NCI-H2171 treated with DMSO at 0.1 percent for 48 hours (cell line): ENCODE results near the gene TTBK2.
"Not testable (repeated sequence)": the region's sequence is repeated elsewhere in the genome, so short reads cannot be mapped to it uniquely, and the experiment has no call there.

Source experiments
- DNase-seq: peaks from one replicate; lab custom pipeline; 2025; lab: John Stamatoyannopoulos, UW

Gene TTBK2

GRCh38 chr15:42908538-42908937 is 12.0 kb downstream of the TTBK2 start:
- DNase-seq: no peak

- DNase-seq: no peak
These were observed 16.9 kb downstream of the TTBK2 start for GRCh38 chr15:42903388-42904324.

- DNase-seq: not testable (repeated sequence)
These were observed 26.7 kb downstream of the TTBK2 start for GRCh38 chr15:42893911-42894310.

- no peak for DNase-seq
These were observed 29.0 kb downstream of the TTBK2 start for GRCh38 chr15:42891569-42891968.

GRCh38 chr15:42890161-42890913 is 30.2 kb downstream of the TTBK2 start:
- DNase-seq: no peak

- not testable (repeated sequence) for DNase-seq
These were observed 33.2 kb downstream of the TTBK2 start for GRCh38 chr15:42887384-42887783.

GRCh38 chr15:42880121-42880520 is 40.5 kb downstream of the TTBK2 start:
- no peak for DNase-seq

GRCh38 chr15:42879443-42879842 is 41.1 kb downstream of the TTBK2 start:
- no peak for DNase-seq

- DNase-seq: no peak
These were observed 44.4 kb downstream of the TTBK2 start for GRCh38 chr15:42876224-42876623.

- no peak for DNase-seq
These were observed 51.9 kb downstream of the TTBK2 start for GRCh38 chr15:42868683-42869082.

- DNase-seq: no peak
These were observed 56.9 kb downstream of the TTBK2 start for GRCh38 chr15:42863572-42864239.

GRCh38 chr15:42858999-42859789 is 61.4 kb downstream of the TTBK2 start:
- no peak for DNase-seq

- DNase-seq: no peak
These were observed 62.0 kb downstream of the TTBK2 start for GRCh38 chr15:42858540-42858939.

GRCh38 chr15:42854576-42854975 is 66.0 kb downstream of the TTBK2 start:
- DNase-seq: no peak

GRCh38 chr15:42849836-42850235 is 70.7 kb downstream of the TTBK2 start:
- no peak for DNase-seq

GRCh38 chr15:42848846-42849245 is 71.7 kb downstream of the TTBK2 start:
- DNase-seq: no peak

GRCh38 chr15:42846647-42847046 is 73.9 kb downstream of the TTBK2 start:
- DNase-seq: no peak

- DNase-seq: no peak
These were observed 75.0 kb downstream of the TTBK2 start for GRCh38 chr15:42845581-42845980.

- DNase-seq: no peak
These were observed 76.9 kb downstream of the TTBK2 start for GRCh38 chr15:42843699-42844098.

GRCh38 chr15:42836251-42836650 is 84.3 kb downstream of the TTBK2 start:
- peak; percentile 48 for DNase-seq

GRCh38 chr15:42832576-42832975 is 88.0 kb downstream of the TTBK2 start:
- DNase-seq: no peak
